LHCN-M2 (cell line): Measurements from ENCODE around the gene ATXN1. TPM values are rescaled to one million over a fixed set of nuclear protein-coding genes. Genes with fewer than 3 reads are reported as not detected.
"Not testable (repeated sequence)": the region's sequence is repeated elsewhere in the genome, so short reads cannot be mapped to it uniquely, and the experiment has no call there.

ENCODE experiments used
- DNase-seq: peaks from one replicate; pipeline ENCODE4 v3.0.0-alpha.2; 2012; ENCODE audit warnings: low read depth
- total RNA-seq: library from RNA; depleted of rRNA; stranded (reverse); fragments of >200 nt; gene quantifications from 2 replicates; pipeline ENCODE4 v1.2.3, GENCODE V29; 2014

ATXN1 gene
- total RNA-seq, 1 experiment from 2014 or later, result 9.9 TPM

GRCh38 chr6:16725145-16725864, 36.0 kb downstream of the ATXN1 start:
- DNase-seq, result peak; percentile 74

GRCh38 chr6:16723826-16724225, 37.4 kb downstream of the ATXN1 start:
- peak; percentile 95 for DNase-seq

GRCh38 chr6:16723402-16723801, 37.9 kb downstream of the ATXN1 start:
- DNase-seq, result no peak

- DNase-seq, result no peak
These were observed 38.6 kb downstream of the ATXN1 start for GRCh38 chr6:16722630-16723029.

GRCh38 chr6:16721977-16722376, 39.3 kb downstream of the ATXN1 start:
- no peak for DNase-seq

GRCh38 chr6:16720861-16721260, 40.4 kb downstream of the ATXN1 start:
- no peak for DNase-seq

GRCh38 chr6:16719488-16719887, 41.8 kb downstream of the ATXN1 start:
- DNase-seq, result no peak

- no peak for DNase-seq
These were observed 42.9 kb downstream of the ATXN1 start for GRCh38 chr6:16718356-16718755.

GRCh38 chr6:16717275-16717942, 43.9 kb downstream of the ATXN1 start:
- no peak for DNase-seq

- DNase-seq, result no peak
These were observed 44.9 kb downstream of the ATXN1 start for GRCh38 chr6:16716321-16716858.

GRCh38 chr6:16713597-16713996, 47.7 kb downstream of the ATXN1 start:
- no peak for DNase-seq

GRCh38 chr6:16712931-16713484, 48.3 kb downstream of the ATXN1 start:
- DNase-seq, result peak; percentile 95

GRCh38 chr6:16712255-16712930, 48.9 kb downstream of the ATXN1 start:
- no peak for DNase-seq

- no peak for DNase-seq
These were observed 49.6 kb downstream of the ATXN1 start for GRCh38 chr6:16711546-16712254.

GRCh38 chr6:16706911-16707783, 54.1 kb downstream of the ATXN1 start:
- no peak for DNase-seq

- not testable (repeated sequence) for DNase-seq
These were observed 54.8 kb downstream of the ATXN1 start for GRCh38 chr6:16706491-16706890.

GRCh38 chr6:16706029-16706428, 55.2 kb downstream of the ATXN1 start:
- no peak for DNase-seq

- no peak for DNase-seq
These were observed 55.9 kb downstream of the ATXN1 start for GRCh38 chr6:16705081-16705993.

GRCh38 chr6:16704401-16705045, 56.7 kb downstream of the ATXN1 start:
- DNase-seq, result no peak
